Medulla oblongata (tissue), 1 donor: ENCODE results near the gene HBD.
A peak's percentile ranks its signal among the peaks of the same experiment; 100 is the strongest.
"Not testable (repeated sequence)": the region's sequence is repeated elsewhere in the genome, so short reads cannot be mapped to it uniquely, and the experiment has no call there.

Experiments used
- DNase-seq: peaks from one replicate; pipeline ENCODE4 v3.0.0-alpha.2; 2015; ENCODE audit errors: extremely low spot score

HBD gene

DNA sequence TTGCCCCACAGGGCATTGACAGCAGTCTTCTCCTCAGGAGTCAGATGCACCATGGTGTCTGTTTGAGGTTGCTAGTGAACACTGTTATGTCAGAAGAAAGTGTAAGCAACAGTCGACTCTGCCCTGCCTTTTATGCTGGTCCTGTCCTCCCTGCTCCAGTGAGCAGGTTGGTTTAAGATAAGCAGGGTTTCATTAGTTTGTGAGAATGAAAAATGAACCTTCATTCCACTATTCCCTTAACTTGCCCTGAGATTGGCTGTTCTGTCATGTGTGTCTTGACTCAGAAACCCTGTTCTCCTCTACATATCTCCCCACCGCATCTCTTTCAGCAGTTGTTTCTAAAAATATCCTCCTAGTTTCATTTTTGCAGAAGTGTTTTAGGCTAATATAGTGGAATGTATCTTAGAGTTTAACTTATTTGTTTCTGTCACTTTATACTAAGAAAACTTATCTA, at the start of gene HBD:
Gene HBD, minus strand, starts transcription at position 103 of the 454 bp plus-strand sequence. Its CDS starts 50 bp downstream, at position 53.
- no peak for DNase-seq

DNA sequence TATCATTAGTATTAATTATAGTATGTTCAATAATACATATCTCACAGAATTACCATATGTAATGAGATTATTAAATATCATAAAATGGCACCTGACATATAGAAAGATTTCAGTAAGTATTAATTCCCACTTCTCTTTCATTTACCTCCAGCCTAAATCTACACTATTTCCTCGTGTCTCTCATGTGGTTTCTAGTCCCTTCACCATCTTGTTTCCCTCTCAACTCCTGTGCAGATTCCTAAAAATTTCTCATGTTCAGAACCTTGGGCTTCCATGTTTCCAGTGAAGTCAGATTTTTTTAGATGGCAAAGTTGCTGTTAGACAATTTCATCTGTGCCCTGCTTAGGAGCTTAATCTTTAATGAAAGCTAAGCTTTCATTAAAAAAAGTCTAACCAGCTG, 49.6 kb upstream of the HBD start:
- DNase-seq, result no peak

DNA sequence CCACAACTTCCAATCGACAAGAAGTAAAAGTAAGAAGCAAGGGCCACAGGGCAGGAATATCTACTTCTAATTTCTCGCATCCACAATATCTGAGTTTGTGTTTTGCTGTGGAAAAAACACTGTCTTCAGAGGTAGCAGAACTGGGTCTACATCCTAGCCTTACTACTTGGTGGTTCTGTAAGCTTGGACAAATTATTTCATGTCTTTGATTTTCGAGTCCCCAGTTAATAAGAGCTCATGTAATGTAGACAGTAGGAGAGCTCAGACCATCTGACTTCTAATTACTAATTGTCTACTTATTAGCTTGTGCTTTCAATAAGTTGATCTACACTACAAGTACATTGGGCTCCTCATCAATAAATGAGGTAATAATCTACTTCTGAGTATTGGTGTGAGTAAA, 48.8 kb upstream of the HBD start:
- no peak for DNase-seq

DNA sequence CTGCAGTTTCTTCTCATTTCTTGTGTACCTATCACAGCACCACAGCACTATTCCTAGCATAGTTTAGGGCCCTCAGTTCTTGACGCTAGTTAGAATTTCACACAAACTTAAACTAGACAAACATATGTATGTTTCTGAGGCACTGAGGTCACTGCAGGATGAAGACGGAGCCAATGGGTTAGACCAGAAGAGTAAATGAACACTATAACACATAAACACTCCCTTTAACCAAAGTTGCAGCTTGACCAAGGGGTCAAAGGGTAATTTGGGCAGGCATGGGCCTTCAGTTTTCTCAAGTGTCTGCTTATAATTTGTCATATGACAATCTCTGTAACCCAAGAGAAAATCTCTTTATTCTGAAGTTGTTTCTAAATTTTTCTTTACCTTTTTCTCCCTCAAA, 48.3 kb upstream of the HBD start:
- no peak for DNase-seq

DNA sequence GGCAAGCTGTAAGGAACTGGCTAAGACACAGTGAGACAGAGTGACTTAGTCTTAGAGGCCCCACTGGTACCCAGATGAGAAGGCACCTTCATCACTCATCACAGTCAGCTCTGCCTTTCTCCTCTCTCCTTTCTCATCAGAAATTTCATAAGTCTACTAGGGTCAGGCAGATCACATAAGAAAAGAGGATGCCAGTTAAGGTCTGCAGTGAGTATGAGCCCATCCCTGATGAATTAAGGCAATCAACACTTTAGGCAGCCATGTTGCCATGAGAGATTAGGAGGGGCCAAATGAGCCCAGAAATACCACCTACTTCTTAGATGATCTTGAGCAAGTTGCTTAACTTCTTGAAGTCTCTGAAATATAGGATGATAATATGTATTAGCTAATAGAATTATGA, 47.3 kb upstream of the HBD start:
- DNase-seq, result no peak

DNA sequence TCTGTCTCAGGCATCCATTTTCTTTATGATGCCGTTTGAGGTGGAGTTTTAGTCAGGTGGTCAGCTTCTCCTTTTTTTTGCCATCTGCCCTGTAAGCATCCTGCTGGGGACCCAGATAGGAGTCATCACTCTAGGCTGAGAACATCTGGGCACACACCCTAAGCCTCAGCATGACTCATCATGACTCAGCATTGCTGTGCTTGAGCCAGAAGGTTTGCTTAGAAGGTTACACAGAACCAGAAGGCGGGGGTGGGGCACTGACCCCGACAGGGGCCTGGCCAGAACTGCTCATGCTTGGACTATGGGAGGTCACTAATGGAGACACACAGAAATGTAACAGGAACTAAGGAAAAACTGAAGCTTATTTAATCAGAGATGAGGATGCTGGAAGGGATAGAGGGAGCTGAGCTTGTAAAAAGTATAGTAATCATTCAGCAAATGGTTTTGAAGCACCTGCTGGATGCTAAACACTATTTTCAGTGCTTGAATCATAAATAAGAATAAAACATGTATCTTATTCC, 46.4 kb upstream of the HBD start:
- peak; percentile 40 for DNase-seq

DNA sequence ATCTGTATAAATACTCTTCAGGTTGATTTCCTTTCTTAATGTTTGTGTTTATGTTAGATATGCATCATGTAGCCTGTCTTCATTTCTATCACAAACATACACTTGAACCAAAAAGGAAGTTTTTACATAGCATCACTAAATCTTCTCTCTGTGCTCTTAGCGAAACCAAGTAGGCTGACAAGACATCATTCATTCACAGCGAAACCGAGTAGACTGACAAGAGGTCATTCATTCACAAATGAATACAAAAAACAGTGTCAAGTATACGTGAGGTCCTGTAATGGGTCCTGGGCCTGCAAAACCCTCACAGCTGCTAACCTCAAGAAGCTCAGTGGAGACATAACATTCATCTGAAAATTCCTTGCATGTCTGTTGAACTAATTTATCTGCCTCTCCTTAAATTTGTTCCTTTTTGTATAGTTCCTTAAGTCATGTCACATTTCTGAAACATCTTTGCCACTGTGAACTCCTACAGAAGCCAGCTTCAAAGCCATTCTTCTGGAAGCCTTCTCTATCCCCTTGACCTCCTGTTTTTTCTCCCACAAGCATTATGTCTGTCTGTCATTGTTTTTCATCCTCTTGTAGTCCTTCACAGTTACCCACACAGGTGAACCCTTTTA, 45.3 kb upstream of the HBD start:
- no peak for DNase-seq

DNA sequence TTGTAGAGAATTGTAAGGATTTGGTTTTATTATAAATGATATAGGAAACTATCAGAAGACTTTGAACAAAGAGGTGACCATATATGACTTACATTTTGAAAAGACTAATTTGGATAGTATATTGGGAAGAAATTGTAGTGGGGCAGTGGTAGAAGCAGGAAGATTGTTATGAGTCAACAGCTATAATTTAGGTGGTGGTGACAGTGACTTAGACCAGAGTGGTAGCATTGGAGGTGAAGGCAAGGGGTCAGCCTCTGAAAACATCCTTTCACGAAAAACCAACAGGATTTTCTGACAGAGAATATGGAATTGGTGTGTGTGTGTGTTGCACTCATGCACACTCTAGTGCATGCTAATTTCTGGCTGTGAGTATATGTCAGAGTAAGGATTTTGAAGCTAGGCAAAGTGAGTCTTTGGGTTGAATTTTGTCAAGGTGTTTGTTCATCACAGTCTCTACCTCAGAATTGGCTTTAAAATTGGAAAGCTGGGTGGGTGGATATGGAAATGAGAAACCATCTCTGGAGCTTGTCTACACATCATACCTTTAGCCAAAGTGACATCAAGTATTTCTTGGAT, 43.6 kb upstream of the HBD start:
- DNase-seq, result no peak

DNA sequence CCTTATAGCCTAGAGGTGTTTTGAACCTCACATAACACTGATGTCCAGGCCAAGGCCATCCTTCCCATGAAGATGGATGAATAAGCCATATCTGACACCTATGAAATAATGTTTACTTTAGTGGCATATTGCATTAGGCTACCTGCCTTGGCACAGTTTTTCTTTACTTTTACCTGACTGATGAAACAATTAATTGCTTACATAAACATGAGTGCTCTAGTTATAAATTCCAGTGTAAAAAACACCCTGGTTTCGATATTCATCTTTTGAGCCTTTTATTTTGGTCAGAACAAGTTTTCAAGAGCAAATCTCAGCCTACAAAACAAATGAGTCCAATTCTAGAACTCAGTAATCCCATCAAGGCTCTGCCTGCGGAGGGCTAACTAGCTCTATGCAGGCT, 42.4 kb upstream of the HBD start:
- DNase-seq, result no peak

DNA sequence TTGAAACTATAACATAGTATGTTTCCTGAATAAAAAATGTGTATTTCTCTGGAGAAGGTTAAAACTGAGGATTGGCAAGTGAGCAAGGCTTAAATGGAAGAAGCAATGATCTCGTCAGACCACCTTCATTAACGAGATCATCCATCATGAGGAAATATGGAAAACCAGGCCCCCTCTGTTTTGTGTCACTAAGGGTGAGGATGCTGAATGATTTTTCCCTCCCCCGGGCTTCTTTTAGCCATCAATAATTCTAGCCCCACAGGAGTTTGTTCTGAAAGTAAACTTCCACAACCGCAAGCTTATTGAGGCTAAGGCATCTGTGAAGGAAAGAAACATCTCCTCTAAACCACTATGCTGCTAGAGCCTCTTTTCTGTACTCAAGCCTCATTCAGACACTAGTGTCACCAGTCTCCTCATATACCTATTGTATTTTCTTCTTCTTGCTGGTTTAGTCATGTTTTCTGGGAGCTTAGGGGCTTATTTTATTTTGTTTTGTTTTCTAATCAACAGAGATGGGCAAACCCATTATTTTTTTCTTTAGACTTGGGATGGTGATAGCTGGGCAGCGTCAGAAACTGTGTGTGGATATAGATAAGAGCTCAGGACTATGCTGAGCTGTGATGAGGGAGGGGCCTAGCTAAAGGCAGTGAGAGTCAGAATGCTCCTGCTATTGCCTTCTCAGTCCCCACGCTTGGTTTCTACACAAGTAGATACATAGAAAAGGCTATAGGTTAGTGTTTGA, 41.3 kb upstream of the HBD start:
- DNase-seq, result no peak

DNA sequence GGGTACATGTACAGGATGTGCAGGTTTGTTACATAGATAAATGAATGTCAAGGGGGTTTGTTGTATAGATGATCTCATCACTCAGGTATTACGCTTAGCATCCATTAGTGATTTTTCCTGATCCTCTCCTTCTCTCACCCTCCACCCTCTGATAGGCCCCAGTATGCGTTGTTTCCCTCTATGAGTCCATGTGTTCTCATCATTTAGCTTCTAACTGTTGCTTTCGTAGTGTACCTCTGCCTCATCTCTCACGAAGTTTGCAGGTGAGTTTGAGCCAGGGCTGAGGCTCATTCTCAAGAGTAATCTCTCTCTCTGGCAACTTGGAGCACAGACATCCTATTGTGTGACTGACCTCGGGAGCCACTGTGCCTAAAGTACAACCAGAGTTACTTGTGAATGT, 40.1 kb upstream of the HBD start:
- DNase-seq, result no peak

DNA sequence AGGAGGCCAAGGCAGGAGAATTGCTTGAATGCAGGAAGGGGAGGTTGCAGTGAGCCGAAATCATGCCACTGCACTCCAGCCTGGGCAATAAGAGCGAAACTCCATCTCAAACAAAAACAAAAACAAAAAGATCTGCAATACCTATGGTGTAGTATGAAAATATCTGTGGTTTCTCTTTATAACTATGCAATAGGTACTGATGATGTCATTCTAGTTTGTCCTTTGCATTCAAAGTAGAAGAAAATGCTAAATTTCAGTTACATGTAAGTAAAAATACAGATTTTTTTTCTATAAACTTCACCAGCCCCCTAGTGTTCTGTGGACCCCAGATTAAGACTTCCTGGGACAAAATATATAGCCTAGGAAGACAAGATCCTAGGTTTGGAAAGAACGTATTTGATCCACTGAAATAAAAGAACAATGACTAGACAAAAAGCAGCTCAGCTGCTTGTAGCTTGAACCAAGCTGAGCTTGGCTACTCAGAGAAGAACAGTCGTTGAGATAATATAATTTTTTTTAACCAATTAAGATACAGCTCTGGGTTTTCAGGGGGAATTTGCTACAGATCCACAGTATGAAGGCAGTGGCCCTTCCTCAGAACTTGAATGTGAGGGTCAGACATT, 38.2 kb upstream of the HBD start:
- no peak for DNase-seq

DNA sequence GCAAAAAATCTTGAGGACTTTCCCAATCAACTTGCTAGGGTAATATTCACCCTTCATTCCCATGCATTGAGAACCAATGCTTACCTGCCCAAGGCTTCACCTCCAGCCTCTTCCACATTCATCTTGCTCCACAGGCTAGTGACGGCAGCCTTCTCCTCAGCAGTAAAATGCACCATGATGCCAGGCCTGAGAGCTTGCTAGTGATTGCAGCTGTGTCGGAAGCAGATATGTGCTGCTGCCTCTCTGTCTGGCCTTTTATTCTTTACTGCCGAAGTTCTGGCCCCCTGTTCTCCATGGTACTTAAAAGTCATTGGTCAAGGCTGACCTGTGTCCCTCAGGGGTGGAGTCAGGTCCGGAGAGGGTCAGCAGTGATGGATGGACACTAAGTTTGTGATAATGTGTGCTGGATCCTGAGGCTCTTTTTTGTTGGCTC, 35.4 kb upstream of the HBD start, which contains the start of gene HBE1:
Gene HBE1, minus strand, starts transcription at position 231 of the 433 bp plus-strand sequence. Its CDS starts 55 bp downstream, at position 176.
- no peak for DNase-seq

DNA sequence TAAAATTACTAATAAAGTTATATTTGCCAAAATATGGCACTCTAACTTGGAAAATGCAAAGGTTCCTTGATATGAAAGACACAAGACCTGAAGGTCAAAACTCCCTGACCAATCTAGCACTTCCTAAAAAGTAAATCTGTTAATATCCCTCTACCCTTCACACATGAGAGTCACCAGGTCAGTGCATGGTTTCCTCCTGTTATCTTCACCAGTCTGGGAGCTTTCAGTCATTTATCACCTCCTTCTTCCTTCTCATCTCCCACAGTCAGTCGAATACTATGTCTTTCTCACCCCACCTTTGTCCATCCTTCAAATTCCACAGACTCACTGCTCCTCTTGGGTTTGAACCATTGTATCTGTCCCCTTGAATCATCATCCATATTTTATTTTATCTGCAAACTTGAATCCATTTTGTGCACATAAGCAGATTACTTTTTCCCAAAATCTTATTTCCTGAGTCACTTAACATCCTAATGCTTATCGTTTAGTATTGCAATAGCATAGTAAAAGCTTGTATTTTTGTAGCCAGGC, 32.8 kb upstream of the HBD start:
- DNase-seq, result no peak

DNA sequence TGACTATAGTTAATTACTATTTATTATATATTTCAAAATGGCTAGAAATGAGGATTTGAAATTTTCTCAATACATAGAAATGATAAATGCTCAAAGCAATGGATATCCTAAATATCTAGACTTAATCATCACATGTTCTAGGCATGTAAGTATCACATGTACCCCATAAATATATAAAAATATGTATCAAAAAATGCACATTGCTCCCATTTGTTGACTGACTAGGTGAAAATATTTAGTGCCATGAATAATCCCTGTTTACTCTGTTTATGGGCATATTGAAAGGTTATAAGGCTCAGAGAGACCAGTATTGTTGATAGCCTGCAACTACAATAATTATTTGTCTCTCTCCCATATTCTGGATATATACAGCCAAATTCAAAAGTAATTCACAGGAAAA, 32.3 kb upstream of the HBD start:
- no peak for DNase-seq

DNA sequence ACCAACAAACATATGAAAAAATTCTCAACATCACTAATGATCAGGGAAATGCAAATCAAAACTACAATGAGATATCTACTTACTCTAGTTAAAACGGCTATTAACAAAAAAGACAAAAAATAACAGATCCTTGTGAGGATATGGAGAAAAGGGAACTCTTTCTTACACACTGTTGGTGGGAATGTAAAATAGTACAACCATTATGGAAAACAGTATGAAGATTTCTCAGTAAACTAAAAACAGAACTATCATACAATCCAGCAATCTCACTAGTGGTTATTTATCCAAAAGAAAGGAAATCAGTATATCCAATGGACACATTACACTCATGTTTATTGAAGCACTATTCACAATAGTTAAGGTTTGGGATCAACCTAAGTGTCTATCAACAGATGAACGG, 31.5 kb upstream of the HBD start:
- DNase-seq, result no peak

DNA sequence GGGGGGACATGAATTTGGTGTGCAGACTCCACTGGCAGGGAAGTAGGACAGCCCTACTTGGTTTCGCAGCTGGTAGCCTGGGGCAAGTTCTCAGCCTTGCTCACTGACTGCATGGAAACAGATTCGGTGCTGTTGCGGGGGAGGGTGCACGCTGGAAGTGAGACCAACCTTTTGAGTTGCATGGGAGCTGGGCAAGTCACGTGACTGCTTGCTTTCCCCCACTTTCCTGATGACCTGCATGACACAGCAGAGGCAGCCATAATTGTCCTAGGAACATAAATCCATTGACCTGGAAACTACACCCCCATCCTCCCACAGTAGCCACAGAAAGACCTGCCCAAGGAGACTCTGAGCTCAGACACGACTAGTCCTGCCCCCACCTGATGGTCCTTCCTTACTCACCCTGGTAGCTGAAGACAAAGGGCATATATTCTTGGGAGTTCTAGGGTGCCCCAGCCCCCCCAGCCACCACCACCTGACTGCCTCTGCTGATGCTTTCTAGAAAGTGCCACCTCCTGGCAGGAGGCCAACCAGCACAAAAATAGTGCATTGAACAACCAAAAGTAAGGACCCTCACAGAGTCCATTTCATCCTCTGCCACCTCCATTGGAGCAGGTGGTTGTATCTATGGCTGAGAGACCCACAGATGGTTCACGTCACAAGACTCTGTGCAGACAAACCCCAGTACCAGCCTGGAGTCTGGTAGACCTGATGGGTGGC, 24.4 kb upstream of the HBD start:
- DNase-seq, result no peak

DNA sequence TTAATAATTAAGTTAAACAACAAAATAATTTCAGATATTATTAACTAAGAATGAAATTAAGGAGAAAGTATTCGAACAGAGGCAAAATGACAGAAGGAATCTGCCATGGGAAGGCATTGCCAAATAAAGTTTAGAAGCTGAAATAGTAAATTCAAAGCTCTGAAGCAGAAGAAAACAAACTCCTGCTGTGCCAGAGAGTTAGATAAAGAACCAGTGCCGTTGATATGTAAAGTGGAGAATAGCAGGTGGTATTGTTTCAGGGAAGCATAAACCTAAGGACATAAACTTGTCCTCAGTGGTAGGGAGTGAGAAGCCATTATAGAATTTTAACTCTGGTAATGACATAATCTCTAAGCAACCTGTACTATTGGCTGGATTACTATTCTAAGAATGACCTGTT, 23.0 kb upstream of the HBD start:
- no peak for DNase-seq

DNA sequence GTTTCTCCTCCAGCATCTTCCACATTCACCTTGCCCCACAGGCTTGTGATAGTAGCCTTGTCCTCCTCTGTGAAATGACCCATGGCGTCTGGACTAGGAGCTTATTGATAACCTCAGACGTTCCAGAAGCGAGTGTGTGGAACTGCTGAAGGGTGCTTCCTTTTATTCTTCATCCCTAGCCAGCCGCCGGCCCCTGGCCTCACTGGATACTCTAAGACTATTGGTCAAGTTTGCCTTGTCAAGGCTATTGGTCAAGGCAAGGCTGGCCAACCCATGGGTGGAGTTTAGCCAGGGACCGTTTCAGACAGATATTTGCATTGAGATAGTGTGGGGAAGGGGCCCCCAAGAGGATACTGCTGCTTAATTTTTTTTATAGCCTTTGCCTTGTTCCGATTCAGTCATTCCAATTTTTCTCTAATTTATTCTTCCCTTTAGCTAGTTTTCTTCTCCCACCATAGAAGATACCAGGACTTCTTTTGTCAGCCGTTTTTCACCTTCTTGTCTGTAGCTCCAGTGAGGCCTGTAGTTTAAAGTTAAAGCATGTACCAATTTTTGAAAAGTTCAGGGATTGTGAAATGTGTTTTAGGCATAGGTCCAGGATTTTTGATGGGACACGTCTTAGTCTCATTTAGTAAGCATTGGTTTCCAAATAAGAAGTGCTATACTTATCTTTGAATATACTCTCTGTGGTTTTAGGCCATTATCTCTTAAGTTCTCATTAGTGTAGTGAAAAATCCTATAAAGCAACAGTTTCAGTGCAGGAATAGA, 20.5 kb upstream of the HBD start, which contains the start of gene HBG2:
Gene HBG2, minus strand, starts transcription at position 136 of the 768 bp plus-strand sequence. Its CDS starts 53 bp downstream, at position 83.
- not testable (repeated sequence) for DNase-seq

DNA sequence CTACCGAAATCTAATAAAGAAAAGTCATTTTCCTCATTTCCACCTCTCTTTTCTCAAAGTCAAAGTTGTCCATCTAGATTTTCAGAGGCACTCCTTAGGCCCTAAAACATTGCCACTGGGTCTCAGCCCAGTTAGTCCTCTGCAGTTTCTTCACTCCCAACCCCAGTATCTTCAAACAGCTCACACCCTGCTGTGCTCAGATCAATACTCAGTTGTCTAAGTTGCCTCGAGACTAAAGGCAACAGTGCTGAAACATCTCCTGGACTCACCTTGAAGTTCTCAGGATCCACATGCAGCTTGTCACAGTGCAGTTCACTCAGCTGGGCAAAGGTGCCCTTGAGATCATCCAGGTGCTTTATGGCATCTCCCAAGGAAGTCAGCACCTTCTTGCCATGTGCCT, 19.7 kb upstream of the HBD start:
- not testable (repeated sequence) for DNase-seq
